ENCODE data around the gene CRTAP.

- no peak for TF ChIP-seq POLR2A (IDR thresholded peaks at IDR 0.05)
- TF ChIP-seq, protein P1, sequence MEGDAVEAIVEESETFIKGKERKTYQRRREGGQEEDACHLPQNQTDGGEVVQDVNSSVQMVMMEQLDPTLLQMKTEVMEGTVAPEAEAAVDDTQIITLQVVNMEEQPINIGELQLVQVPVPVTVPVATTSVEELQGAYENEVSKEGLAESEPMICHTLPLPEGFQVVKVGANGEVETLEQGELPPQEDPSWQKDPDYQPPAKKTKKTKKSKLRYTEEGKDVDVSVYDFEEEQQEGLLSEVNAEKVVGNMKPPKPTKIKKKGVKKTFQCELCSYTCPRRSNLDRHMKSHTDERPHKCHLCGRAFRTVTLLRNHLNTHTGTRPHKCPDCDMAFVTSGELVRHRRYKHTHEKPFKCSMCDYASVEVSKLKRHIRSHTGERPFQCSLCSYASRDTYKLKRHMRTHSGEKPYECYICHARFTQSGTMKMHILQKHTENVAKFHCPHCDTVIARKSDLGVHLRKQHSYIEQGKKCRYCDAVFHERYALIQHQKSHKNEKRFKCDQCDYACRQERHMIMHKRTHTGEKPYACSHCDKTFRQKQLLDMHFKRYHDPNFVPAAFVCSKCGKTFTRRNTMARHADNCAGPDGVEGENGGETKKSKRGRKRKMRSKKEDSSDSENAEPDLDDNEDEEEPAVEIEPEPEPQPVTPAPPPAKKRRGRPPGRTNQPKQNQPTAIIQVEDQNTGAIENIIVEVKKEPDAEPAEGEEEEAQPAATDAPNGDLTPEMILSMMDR (IDR thresholded peaks at IDR 0.05): no peak
Measured at GRCh38 chr3:33092496-33093254, 21.1 kb upstream of the CRTAP start.

Measured in right lobe of liver (tissue), 4 donors.